Measurements from ENCODE around the gene CNTNAP2. TPM values are rescaled to one million over a fixed set of nuclear protein-coding genes. Genes with fewer than 3 reads are reported as not detected.
A peak's percentile ranks its signal among the peaks of the same experiment; 100 is the strongest.

The CNTNAP2 gene
- total and polyA plus RNA-seq, 2 of the 8 experiments (the other 6 are each of a cell fraction or from before 2014, with no cell fraction given), result 27.9 to 71.0 TPM

DNA sequence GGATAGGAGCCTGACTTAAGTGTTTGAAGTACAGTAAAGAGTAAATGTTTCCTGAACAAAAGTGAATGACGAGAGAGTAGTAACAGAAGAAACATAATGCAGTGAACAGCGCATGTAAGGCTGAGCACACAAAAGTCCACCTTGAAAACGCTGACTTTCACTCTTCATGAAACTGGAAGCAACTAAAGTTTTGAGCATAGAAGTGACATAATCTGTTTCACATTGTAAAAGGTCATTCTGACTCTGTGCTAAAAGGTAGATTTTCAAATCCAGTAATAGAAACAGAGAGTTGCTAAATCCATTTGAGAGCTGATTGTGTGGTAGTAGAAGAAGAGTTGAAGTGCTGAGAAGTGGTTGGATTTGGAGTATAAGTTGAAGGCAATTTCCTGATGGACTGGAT, 1037.0 kb downstream of the CNTNAP2 start:
- no peak overlapping the region for H3K4me2 ChIP-seq (ENCODE audit: insufficient read depth in 1 of 2, low read depth in 2 of 2, low read length in 2 of 2)
- peak overlapping the region; percentile 92; the same call in 1 of the 2 replicates for H2AFZ ChIP-seq (ENCODE audit: low read length)
- no peaks in the 10 kb centered on the region for H3K23me2 ChIP-seq (ENCODE audit: low read depth, low read length)
- H3K9ac ChIP-seq (replicated peaks in 1 of 4; ENCODE audit: extremely low read depth in 1 of 4, low read depth in 3 of 4, low read length in 3 of 4), result no peak overlapping the region
- H3K27ac ChIP-seq (ENCODE audit: low read depth, low read length), result no peak overlapping the region
- H3K4me3 ChIP-seq (ENCODE audit: extremely low read depth in 1 of 4, insufficient read depth in 2 of 4, low read depth in 3 of 4, low read length in 4 of 4), result no peak overlapping the region
- ChIA-PET POLR2A (ENCODE audit: partially characterized antibody) (no interaction called here), CTCF (ENCODE audit: partially characterized antibody) (no interaction called here)
- H3K36me3 ChIP-seq (ENCODE audit: control insufficient read depth in 2 of 4, insufficient read depth in 4 of 4, low read length in 3 of 4), result no peaks in the 10 kb centered on the region
- H3K79me1 ChIP-seq (ENCODE audit: low read depth, low read length), result no peaks in the 10 kb centered on the region
- no peak overlapping the region for H4K5ac ChIP-seq (ENCODE audit: insufficient read length, low read depth, low read length)
- no peak overlapping the region for H2BK5ac ChIP-seq (ENCODE audit: low read depth, low read length)
- no peak overlapping the region for H3K23ac ChIP-seq (ENCODE audit: insufficient read length)
- no peak overlapping the region for H2BK15ac ChIP-seq (ENCODE audit: low read length)
- no peak overlapping the region for H2AK5ac ChIP-seq (ENCODE audit: low read depth, low read length)
- 97% methylated on average over 3 of the region's 3 CpGs; no CpG with 5 or more reads in 1 of the 2 experiments for WGBS, 2 experiments (ENCODE audit: extremely low coverage in 1 of 2, insufficient coverage in 1 of 2, insufficient read length in 1 of 2, insufficient replicate concordance in 2 of 2, low coverage in 1 of 2, low lambda C conversion rate in 2 of 2, missing lambda C conversion rate in 1 of 2)
- H4K8ac ChIP-seq (ENCODE audit: extremely low read depth, insufficient read depth, low read length), result no peak overlapping the region
- no peaks in the 10 kb centered on the region; a peak in 1 of 4 replicates for H3K9me3 ChIP-seq (ENCODE audit: insufficient read depth in 2 of 2, low read depth in 1 of 2, low read length in 1 of 2)
- H3K4ac ChIP-seq (replicated peaks; ENCODE audit: insufficient read length, low read depth, low read length), result no peak overlapping the region
- no peaks in the 10 kb centered on the region for H3K79me2 ChIP-seq (ENCODE audit: control insufficient read depth in 1 of 2, insufficient read depth in 2 of 2, low read length in 2 of 2)
- no peak overlapping the region for H3K56ac ChIP-seq (replicated peaks; ENCODE audit: insufficient read length, low read depth, low read length)
- H3K4me1 ChIP-seq (replicated peaks in 1 of 4; ENCODE audit: control insufficient read depth in 3 of 4, insufficient read depth in 4 of 4, low read length in 3 of 4), result no peaks in the 10 kb centered on the region
- H3K18ac ChIP-seq (ENCODE audit: extremely low read depth, low read length), result no peak overlapping the region
- no peak overlapping the region for H3K14ac ChIP-seq (ENCODE audit: insufficient read length)
- DNase-seq (ENCODE audit: low read depth in 1 of 2, low spot score in 2 of 2) (no peak), FAIRE-seq (no peak)
- no peak overlapping the region for H4K91ac ChIP-seq (replicated peaks; ENCODE audit: insufficient read length, low read length)
- no peaks in the 10 kb centered on the region for H4K20me1 ChIP-seq (replicated peaks in 1 of 2; ENCODE audit: control insufficient read depth in 1 of 2, insufficient read depth in 2 of 2, low read length in 2 of 2)
- H3K27me3 ChIP-seq (replicated peaks in 1 of 4; ENCODE audit: control insufficient read depth in 3 of 4, extremely low read depth in 1 of 4, insufficient read depth in 3 of 4, low read length in 3 of 4), result no peaks in the 10 kb centered on the region
- no peak overlapping the region for H2BK20ac ChIP-seq (ENCODE audit: low read length)
- H2BK120ac ChIP-seq (replicated peaks; ENCODE audit: low read depth, low read length), result no peak overlapping the region
- no peak overlapping the region for H2BK12ac ChIP-seq (ENCODE audit: low read depth, low read length)
- TF ChIP-seq SIN3A (conservative IDR thresholded peaks at IDR 0.05 in 1 of 2, IDR thresholded peaks at IDR 0.05 in 1 of 2; ENCODE audit: low read depth in 1 of 2, low read length in 2 of 2) (no peak), HDAC6 (IDR thresholded peaks at IDR 0.05; ENCODE audit: low read depth, low read length) (no peak), CHD2 (IDR thresholded peaks at IDR 0.05; ENCODE audit: low read length) (no peak), NANOG (IDR thresholded peaks at IDR 0.05; ENCODE audit: insufficient read depth, low read depth, low read length, poor library complexity, severe bottlenecking) (no peak), SP1 (IDR thresholded peaks at IDR 0.05; ENCODE audit: low read depth, low read length) (no peak), SIRT6 (IDR thresholded peaks at IDR 0.05; ENCODE audit: low read length) (no peak), CHD1 (IDR thresholded peaks at IDR 0.05; ENCODE audit: low read depth, low read length) (no peak), CBX8 (IDR thresholded peaks at IDR 0.05; ENCODE audit: borderline replicate concordance, low read depth, low read length) (no peak), JUN (IDR thresholded peaks at IDR 0.05; ENCODE audit: low read depth, low read length) (no peak), EP300 (IDR thresholded peaks at IDR 0.05; ENCODE audit: borderline replicate concordance in 1 of 2, low read depth in 2 of 2, low read length in 2 of 2) (no peak), RFX5 (IDR thresholded peaks at IDR 0.05; ENCODE audit: borderline replicate concordance, low read depth, low read length) (no peak)
- TF ChIP-seq, protein P1, sequence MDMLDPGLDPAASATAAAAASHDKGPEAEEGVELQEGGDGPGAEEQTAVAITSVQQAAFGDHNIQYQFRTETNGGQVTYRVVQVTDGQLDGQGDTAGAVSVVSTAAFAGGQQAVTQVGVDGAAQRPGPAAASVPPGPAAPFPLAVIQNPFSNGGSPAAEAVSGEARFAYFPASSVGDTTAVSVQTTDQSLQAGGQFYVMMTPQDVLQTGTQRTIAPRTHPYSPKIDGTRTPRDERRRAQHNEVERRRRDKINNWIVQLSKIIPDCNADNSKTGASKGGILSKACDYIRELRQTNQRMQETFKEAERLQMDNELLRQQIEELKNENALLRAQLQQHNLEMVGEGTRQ (IDR thresholded peaks at IDR 0.05; ENCODE audit: low read length), result no peak
